Liver (tissue), 9 donors: ENCODE measurements around the gene KANTR. TPM values are rescaled to one million over a fixed set of nuclear protein-coding genes. Genes with fewer than 3 reads are reported as not detected.

Source experiments
- DNase-seq: peaks from one replicate; pipeline ENCODE4 v3.0.0-alpha.2; 2017; ENCODE audit warnings: low spot score
- H3K27ac ChIP-seq, 2 donors: one replicate each; pipeline ENCODE4 v1.7.0; 2013; ENCODE audit warnings: inconsistent platforms in 2 of 2, low read length in 2 of 2, control low read depth in 1 of 2, low read depth in 1 of 2, mild to moderate bottlenecking in 1 of 2
- H3K27me3 ChIP-seq, 4 donors: one replicate each; pipeline versions ENCODE4 v1.6.1 to v1.7.0; 2013; ENCODE audit warnings: low read length in 3 of 4, inconsistent platforms in 1 of 4, mild to moderate bottlenecking in 1 of 4, moderate library complexity in 1 of 4; ENCODE audit not compliant: control insufficient read depth in 4 of 4, insufficient read depth in 4 of 4
- H3K36me3 ChIP-seq, 4 donors: one replicate each; pipeline versions ENCODE4 v1.6.1 to v1.7.0; 2013; ENCODE audit warnings: low read length in 3 of 4, mild to moderate bottlenecking in 3 of 4, low read depth in 1 of 4, moderate library complexity in 1 of 4; ENCODE audit not compliant: control insufficient read depth in 4 of 4, insufficient read depth in 3 of 4
- H3K4me1 ChIP-seq, 4 donors: one replicate each; pipeline versions ENCODE4 v1.6.1 to v1.7.0; 2013; ENCODE audit warnings: low read length in 3 of 4, mild to moderate bottlenecking in 3 of 4, moderate library complexity in 1 of 4; ENCODE audit not compliant: control insufficient read depth in 4 of 4, insufficient read depth in 4 of 4
- H3K4me3 ChIP-seq, 3 donors: one replicate each; pipeline versions ENCODE4 v1.6.1 to v1.7.0; 2013; ENCODE audit warnings: low read length in 3 of 3, control low read depth in 1 of 3, low read depth in 1 of 3, mild to moderate bottlenecking in 1 of 3
- H3K9ac ChIP-seq, 2 donors: one replicate each; pipeline ENCODE4 v1.7.0; 2013; ENCODE audit warnings: low read length in 2 of 2, mild to moderate bottlenecking in 2 of 2, moderate library complexity in 2 of 2, control low read depth in 1 of 2, low read depth in 1 of 2
- H3K9me3 ChIP-seq, 4 donors: one replicate each; pipeline versions ENCODE4 v1.6.1 to v1.7.0; 2013; ENCODE audit warnings: low read length in 3 of 4; ENCODE audit not compliant: control insufficient read depth in 4 of 4
- ATF3 ChIP-seq: IDR thresholded peaks from 2 replicates; pipeline ENCODE4 v1.6.1; 2016; ENCODE audit warnings: antibody characterized with exemption
- CTCF ChIP-seq: fragments of 150-350 bp; IDR thresholded peaks from 2 replicates; pipeline ENCODE4 v1.5.1; 2017; ENCODE audit warnings: improper control_type of control experiment, low read depth, low read length; ENCODE audit not compliant: missing input control
- EGR1 ChIP-seq, 2 donors: IDR thresholded peaks; 2 replicates each; pipeline ENCODE4 v1.6.1; 2016 to 2018; ENCODE audit warnings: antibody characterized with exemption in 2 of 2, low read depth in 2 of 2
- FOXA1 ChIP-seq: IDR thresholded peaks from 2 replicates; pipeline ENCODE4 v1.6.1; 2016; ENCODE audit warnings: antibody characterized with exemption
- FOXA2 ChIP-seq: IDR thresholded peaks from 2 replicates; pipeline ENCODE4 v1.6.1; 2016; ENCODE audit warnings: antibody characterized with exemption
- GABPA ChIP-seq, 2 donors: IDR thresholded peaks in 1 of 2; conservative IDR thresholded peaks in 1 of 2; 2 replicates each; pipeline ENCODE4 v1.6.1; 2016; ENCODE audit warnings: antibody characterized with exemption in 2 of 2, mild to moderate bottlenecking in 1 of 2, moderate library complexity in 1 of 2
- HNF4A ChIP-seq, 2 donors: conservative IDR thresholded peaks; 2 replicates each; pipeline ENCODE4 v1.6.1; 2016; ENCODE audit warnings: antibody characterized with exemption in 2 of 2, mild to moderate bottlenecking in 2 of 2
- JUND ChIP-seq, 2 donors: IDR thresholded peaks; 2 replicates each; pipeline ENCODE4 v1.6.1; 2016; ENCODE audit warnings: antibody characterized with exemption in 2 of 2
- NR2F2 ChIP-seq: IDR thresholded peaks from 2 replicates; pipeline ENCODE4 v1.6.1; 2016; ENCODE audit warnings: antibody characterized with exemption
- RAD21 ChIP-seq, 2 donors: IDR thresholded peaks; 2 replicates each; pipeline ENCODE4 v1.6.1; 2016; ENCODE audit warnings: antibody characterized with exemption in 2 of 2, mild to moderate bottlenecking in 2 of 2
- RXRA ChIP-seq, 2 donors: IDR thresholded peaks; 2 replicates each; pipeline ENCODE4 v1.6.1; 2017 to 2018; ENCODE audit warnings: antibody characterized with exemption in 2 of 2, mild to moderate bottlenecking in 1 of 2
- SP1 ChIP-seq: IDR thresholded peaks from 2 replicates; pipeline ENCODE4 v1.6.1; 2018; ENCODE audit warnings: antibody characterized with exemption, mild to moderate bottlenecking
- TAF1 ChIP-seq: conservative IDR thresholded peaks from 2 replicates; pipeline ENCODE4 v1.6.1; 2016; ENCODE audit warnings: antibody characterized with exemption, mild to moderate bottlenecking
- YY1 ChIP-seq: IDR thresholded peaks from 2 replicates; pipeline ENCODE4 v1.6.1; 2016; ENCODE audit warnings: antibody characterized with exemption, mild to moderate bottlenecking
- WGBS: extraction: QIAGEN DNeasy Blood & Tissue Kit; methylation state at CpG from one replicate; pipeline ENCODE4 v1.1.7; 2013; 5-methylcytosine and 5-hydroxymethylcytosine counted together
- polyA plus RNA-seq, 2 donors: library from polyadenylated mRNA; stranded (reverse) in 1 of 2; unstranded in 1 of 2; fragments of 200-250 nt in 1 of 2; fragments of >200 nt in 1 of 2; fragmentation: Nextera tagmentation in 1 of 2; extraction: Ambion mirVana in 1 of 2; gene quantifications; one replicate each; pipeline versions ENCODE4 v1.2.1 to v1.2.3, GENCODE V29; 2013 to 2015
- total RNA-seq, 2 donors: library from RNA; depleted of rRNA; stranded (reverse); fragments of >200 nt; gene quantifications; one replicate each; pipeline ENCODE4 v1.2.3, GENCODE V29; 2014
- TF ChIP-seq, protein P1 (sequence below): IDR thresholded peaks from 2 replicates; pipeline ENCODE4 v1.6.1; 2016; ENCODE audit warnings: antibody characterized with exemption
- TF ChIP-seq, protein P2 (sequence below): IDR thresholded peaks from 2 replicates; pipeline ENCODE4 v1.6.1; 2016; ENCODE audit warnings: antibody characterized with exemption
- TF ChIP-seq, protein P3 (sequence below): IDR thresholded peaks from 2 replicates; pipeline ENCODE4 v1.6.1; 2016; ENCODE audit warnings: antibody characterized with exemption, mild to moderate bottlenecking
- donor health status: healthy.
- donor health status: healthy.
- donor health status: healthy.
- donor health status: healthy.
- donor health status: healthy.

The KANTR gene
- total and polyA plus RNA-seq, 4 donors, result 0.44 to 13.6 (median 4.7) TPM

GRCh38 chrX:53088136-53088974 is 5.6 kb upstream of the KANTR start (continued):
- TF ChIP-seq ATF3 (no peak), EGR1 (IDR thresholded peaks at IDR 0.05; ENCODE audit: low read depth in 2 of 2) (no peak)

DNA sequence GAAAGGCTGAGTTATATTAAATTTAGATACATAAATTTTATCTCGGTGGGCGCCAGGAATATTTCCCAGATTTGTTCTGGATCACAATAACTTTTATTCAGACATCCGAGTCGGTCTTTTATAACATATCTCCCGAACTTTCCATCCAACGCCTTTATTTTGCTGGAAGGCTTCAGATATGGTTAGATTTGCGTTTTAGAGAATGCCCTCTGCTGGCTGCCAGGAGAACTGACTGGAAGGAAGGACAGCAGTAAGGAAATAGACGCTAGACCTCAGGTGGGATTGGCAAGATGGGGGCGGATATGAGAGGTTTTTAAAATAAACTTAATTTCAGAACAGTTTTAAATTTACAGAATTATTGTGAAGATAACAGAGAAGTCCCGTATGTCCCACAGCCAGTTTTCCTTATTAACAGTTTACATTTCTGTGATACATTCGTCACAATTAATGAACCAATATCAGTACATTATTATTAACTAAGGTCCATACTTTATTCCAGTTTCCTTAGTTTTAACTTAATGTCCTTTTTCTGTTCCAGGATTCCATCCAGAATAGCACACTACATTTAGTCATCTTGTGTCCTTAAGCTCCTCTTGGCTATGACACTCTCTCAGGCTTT is 4.6 kb upstream of the KANTR start:
- H3K36me3 ChIP-seq, result peaks cover 3 to 9% (median 5%) of the 10 kb centered on the region in 4 donors
- no peaks in the 10 kb centered on the region for H3K9me3 ChIP-seq
- peak; percentile 36 for DNase-seq
- H3K9ac ChIP-seq, result peak overlapping the region in 1 of 2 donors; percentile 92
- peak overlapping the region in 2 of 3 donors; percentile 36 to 63 for H3K4me3 ChIP-seq
- H3K27me3 ChIP-seq, result no peaks in the 10 kb centered on the region
- TF ChIP-seq CTCF, result peak; percentile 80
- TF ChIP-seq, protein P1, sequence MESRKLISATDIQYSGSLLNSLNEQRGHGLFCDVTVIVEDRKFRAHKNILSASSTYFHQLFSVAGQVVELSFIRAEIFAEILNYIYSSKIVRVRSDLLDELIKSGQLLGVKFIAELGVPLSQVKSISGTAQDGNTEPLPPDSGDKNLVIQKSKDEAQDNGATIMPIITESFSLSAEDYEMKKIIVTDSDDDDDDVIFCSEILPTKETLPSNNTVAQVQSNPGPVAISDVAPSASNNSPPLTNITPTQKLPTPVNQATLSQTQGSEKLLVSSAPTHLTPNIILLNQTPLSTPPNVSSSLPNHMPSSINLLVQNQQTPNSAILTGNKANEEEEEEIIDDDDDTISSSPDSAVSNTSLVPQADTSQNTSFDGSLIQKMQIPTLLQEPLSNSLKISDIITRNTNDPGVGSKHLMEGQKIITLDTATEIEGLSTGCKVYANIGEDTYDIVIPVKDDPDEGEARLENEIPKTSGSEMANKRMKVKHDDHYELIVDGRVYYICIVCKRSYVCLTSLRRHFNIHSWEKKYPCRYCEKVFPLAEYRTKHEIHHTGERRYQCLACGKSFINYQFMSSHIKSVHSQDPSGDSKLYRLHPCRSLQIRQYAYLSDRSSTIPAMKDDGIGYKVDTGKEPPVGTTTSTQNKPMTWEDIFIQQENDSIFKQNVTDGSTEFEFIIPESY, result no peak
- TF ChIP-seq RAD21 (IDR thresholded peaks at IDR 0.05), result peak; percentile 59 to 79
- 10% methylated on average over 11 of the region's 11 CpGs for WGBS
- peaks cover 0 to 34% (median 12%) of the 10 kb centered on the region in 4 donors for H3K4me1 ChIP-seq
- H3K27ac ChIP-seq, result peak overlapping the region in 1 of 2 donors; percentile 52

DNA sequence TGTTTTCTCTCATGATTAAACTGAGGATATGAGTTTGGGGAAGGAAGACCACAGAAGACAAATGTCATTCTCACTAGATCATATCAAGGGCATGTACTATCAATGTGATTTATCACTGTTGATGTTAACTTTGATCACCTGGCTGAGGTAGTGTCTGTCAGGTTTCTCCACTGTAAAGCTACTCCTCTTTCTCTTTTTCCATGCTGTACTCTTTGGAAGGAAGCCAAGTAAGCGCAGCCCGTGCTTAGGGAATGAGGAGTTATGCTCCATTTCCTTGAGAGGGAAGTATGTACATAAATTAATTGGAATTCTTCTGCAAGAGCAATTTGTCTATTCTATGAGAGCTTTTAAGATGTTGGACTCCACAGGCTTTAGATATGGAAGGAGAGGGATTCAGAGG is 4.0 kb upstream of the KANTR start:
- H3K4me3 ChIP-seq, result no peak overlapping the region
- DNase-seq, result no peak
- no peaks in the 10 kb centered on the region for H3K27me3 ChIP-seq
- peaks cover 3 to 9% (median 5%) of the 10 kb centered on the region in 4 donors for H3K36me3 ChIP-seq
- H3K9me3 ChIP-seq, result no peaks in the 10 kb centered on the region
- 66% methylated on average over 2 of the region's 2 CpGs for WGBS
- peaks cover 0 to 39% (median 15%) of the 10 kb centered on the region in 4 donors for H3K4me1 ChIP-seq
- H3K9ac ChIP-seq, result no peak overlapping the region
- no peak overlapping the region for H3K27ac ChIP-seq
- TF ChIP-seq, protein P2, sequence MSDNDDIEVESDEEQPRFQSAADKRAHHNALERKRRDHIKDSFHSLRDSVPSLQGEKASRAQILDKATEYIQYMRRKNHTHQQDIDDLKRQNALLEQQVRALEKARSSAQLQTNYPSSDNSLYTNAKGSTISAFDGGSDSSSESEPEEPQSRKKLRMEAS, result no peak
- TF ChIP-seq, protein P3, sequence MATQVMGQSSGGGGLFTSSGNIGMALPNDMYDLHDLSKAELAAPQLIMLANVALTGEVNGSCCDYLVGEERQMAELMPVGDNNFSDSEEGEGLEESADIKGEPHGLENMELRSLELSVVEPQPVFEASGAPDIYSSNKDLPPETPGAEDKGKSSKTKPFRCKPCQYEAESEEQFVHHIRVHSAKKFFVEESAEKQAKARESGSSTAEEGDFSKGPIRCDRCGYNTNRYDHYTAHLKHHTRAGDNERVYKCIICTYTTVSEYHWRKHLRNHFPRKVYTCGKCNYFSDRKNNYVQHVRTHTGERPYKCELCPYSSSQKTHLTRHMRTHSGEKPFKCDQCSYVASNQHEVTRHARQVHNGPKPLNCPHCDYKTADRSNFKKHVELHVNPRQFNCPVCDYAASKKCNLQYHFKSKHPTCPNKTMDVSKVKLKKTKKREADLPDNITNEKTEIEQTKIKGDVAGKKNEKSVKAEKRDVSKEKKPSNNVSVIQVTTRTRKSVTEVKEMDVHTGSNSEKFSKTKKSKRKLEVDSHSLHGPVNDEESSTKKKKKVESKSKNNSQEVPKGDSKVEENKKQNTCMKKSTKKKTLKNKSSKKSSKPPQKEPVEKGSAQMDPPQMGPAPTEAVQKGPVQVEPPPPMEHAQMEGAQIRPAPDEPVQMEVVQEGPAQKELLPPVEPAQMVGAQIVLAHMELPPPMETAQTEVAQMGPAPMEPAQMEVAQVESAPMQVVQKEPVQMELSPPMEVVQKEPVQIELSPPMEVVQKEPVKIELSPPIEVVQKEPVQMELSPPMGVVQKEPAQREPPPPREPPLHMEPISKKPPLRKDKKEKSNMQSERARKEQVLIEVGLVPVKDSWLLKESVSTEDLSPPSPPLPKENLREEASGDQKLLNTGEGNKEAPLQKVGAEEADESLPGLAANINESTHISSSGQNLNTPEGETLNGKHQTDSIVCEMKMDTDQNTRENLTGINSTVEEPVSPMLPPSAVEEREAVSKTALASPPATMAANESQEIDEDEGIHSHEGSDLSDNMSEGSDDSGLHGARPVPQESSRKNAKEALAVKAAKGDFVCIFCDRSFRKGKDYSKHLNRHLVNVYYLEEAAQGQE, result no peak
- TF ChIP-seq CTCF (no peak), GABPA (IDR thresholded peaks at IDR 0.05 in 1 of 2, conservative IDR thresholded peaks at IDR 0.05 in 1 of 2) (no peak), JUND (IDR thresholded peaks at IDR 0.05) (no peak), ATF3 (no peak), YY1 (no peak), RXRA (IDR thresholded peaks at IDR 0.05) (no peak), RAD21 (IDR thresholded peaks at IDR 0.05) (no peak), FOXA2 (no peak), NR2F2 (no peak), FOXA1 (no peak), HNF4A (conservative IDR thresholded peaks at IDR 0.05) (no peak), SP1 (no peak), TAF1 (no peak)
